Activated CD8-positive, alpha-beta memory T cell treated with anti-CD3 and anti-CD28 coated beads, Interleukin-2, amount 10 ng/mL, durations not matched to agents 7 days and 5 days (primary cell): ENCODE data around the gene OTUD7B. TPM values are rescaled to one million over a fixed set of nuclear protein-coding genes. Genes with fewer than 3 reads are reported as not detected.

Source experiments
- ATAC-seq: fragments of 150-1000 bp; cut with Tn5 transposase; one replicate; pipeline ENCODE4 v1.10.0; 2021; ENCODE audit warnings: moderate library complexity
- CTCF ChIA-PET: fragments of 350-600 bp; sonication (Branson Sonifier 250); formaldehyde crosslinking; loops from one replicate; lab custom pipeline; 2021; ENCODE audit warnings: antibody characterized with exemption; lab: Charles Lee
- DNase-seq: peaks from one replicate; pipeline ENCODE4 v3.0.0-alpha.2; 2020
- H3K27ac Mint-ChIP-seq: one replicate; pipeline ENCODE4 v1.8.0; 2021; ENCODE audit warnings: mild to moderate bottlenecking, mixed read lengths
- H3K27me3 Mint-ChIP-seq: one replicate; pipeline ENCODE4 v1.8.0; 2021; ENCODE audit warnings: mixed read lengths
- H3K36me3 Mint-ChIP-seq: one replicate; pipeline ENCODE4 v1.8.0; 2021; ENCODE audit warnings: mild to moderate bottlenecking, mixed read lengths
- H3K4me1 Mint-ChIP-seq: one replicate; pipeline ENCODE4 v1.8.0; 2021; ENCODE audit warnings: mixed read lengths
- H3K4me3 Mint-ChIP-seq: one replicate; pipeline ENCODE4 v1.8.0; 2021; ENCODE audit warnings: mild to moderate bottlenecking, moderate library complexity, mixed read lengths
- H3K9me3 Mint-ChIP-seq: one replicate; pipeline ENCODE4 v1.8.0; 2022; ENCODE audit warnings: low read depth, mixed read lengths
- total RNA-seq, 2 experiments: library from RNA; stranded (reverse); gene quantifications; one replicate each; pipeline ENCODE4 v1.2.3, GENCODE V29; 2021

Gene OTUD7B
- total RNA-seq, 2 experiments from 2014 or later: 16.4 to 19.7 TPM

DNA sequence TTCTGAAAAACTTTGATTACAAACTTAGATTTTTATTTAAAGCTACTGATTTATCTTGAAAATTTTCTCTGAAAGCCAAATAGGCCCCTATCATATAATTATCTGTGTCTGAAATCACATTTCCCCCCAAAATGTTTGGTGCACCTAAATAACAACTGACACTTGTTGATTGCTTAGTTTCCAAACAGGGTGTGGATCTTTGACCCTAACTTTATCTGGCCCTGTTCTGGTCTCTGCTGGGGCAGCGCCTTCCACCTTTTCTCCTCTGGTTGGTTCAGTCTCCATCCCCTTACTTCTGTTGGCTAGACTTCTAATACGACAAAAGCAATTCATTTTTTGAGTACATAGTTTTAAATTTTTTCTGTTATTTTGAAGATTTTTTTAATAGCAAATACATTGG lies 10.2 kb upstream of the OTUD7B start:
- H3K27ac Mint-ChIP-seq: no peak overlapping the region
- peaks cover 13% of the 10 kb centered on the region for H3K27me3 Mint-ChIP-seq

DNA sequence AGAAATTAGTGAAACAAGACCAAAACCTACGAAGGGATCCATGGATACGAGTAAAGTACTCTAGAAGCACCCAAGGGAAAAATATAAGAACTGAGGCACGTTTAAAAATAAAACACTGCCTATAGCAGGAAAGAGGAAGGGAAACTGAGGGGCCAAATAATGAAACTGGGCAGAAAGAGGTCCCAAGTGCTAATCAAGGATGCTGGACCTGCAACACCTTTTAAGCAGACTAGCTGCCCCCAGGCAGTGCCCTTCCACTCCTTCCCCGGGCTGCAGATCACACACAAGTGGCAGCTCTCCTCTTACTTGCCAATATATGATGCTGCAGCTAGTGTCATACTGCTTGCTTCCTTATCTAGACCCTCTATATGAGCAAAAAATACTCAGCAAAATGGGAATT lies 7.6 kb upstream of the OTUD7B start:
- H3K4me3 Mint-ChIP-seq: no peak overlapping the region
- no peak overlapping the region for H3K27ac Mint-ChIP-seq
- H3K9me3 Mint-ChIP-seq: no peaks in the 10 kb centered on the region
- H3K27me3 Mint-ChIP-seq: peaks cover 4% of the 10 kb centered on the region
- no peak for DNase-seq
- no peaks in the 10 kb centered on the region for H3K36me3 Mint-ChIP-seq
- CTCF ChIA-PET: interaction anchor here (1.2 to 1.3 kb wide), 2 partner anchors 8 to 169 kb away, joined by 3 to 5 read pairs; partner anchors contain the start of gene OTUD7B
- ATAC-seq: no peak
- peaks cover 5% of the 10 kb centered on the region for H3K4me1 Mint-ChIP-seq

More for the DNA sequence above, 10.2 kb upstream of the OTUD7B start:
- Mint-ChIP-seq H3K4me3 (no peak overlapping the region), H3K4me1 (peaks cover 3% of the 10 kb centered on the region), H3K9me3 (no peaks in the 10 kb centered on the region), H3K36me3 (no peaks in the 10 kb centered on the region)
- ATAC-seq (no peak), DNase-seq (no peak)
- CTCF ChIA-PET: no interaction called here

DNA sequence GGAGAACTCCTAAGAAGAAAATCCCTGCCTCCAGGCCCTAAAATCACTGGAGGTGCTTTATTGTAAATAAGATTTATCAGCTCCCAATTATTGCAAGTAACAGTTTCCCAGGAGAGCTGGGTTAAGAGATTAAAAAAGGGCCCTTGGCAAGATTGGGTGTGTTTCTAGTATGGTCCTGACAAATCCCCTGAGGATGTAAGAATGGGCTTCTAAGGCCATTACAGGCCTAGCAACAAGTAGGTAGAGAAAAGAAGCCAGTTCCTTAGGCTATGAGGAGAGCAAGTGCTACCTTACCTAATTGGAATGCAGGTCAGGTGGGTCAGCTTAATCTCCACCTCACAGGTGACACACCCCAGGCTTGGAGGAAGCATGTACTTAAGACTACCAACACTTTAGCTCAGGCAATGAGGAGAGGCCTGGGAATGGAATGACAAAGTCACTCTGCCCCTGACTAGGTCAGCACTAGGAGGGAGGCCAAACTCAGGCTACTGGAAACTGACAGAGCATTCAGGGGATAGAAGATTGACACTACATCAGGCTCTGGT lies 6.8 kb upstream of the OTUD7B start:
- Mint-ChIP-seq H3K4me1 (peaks cover 8% of the 10 kb centered on the region), H3K9me3 (no peaks in the 10 kb centered on the region), H3K4me3 (no peak overlapping the region), H3K27me3 (peaks cover 3% of the 10 kb centered on the region), H3K36me3 (no peaks in the 10 kb centered on the region), H3K27ac (no peak overlapping the region)
- CTCF ChIA-PET: interaction anchor here (1.2 kb wide), 1 partner anchor 170 kb away, joined by 5 read pairs; no protein-coding TSS in a partner anchor
- DNase-seq: no peak
- ATAC-seq: no peak

DNA sequence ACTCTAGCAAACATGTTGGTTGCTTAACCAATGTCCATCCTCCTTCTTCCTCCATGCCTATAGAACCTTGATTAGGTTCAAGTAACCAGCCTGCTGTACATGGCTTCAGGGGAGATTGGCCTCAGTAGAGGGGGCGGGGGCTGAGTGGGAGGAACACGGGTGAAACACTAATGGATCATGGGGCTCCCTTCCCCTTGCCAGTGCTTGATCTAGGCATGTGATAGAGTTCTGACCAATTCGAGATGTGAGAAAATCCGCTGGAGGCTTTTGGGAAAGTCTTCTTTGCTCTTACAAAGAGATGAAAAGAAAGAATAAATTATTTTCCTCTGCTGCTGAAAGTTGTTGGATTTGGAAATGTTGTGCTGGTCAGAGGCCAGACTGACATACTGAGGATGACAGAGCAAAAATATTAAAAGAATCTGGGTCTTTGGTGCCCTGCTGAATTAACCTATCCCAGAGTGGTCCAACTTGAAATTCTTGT lies 5.2 kb upstream of the OTUD7B start:
- CTCF ChIA-PET: no interaction called here
- Mint-ChIP-seq H3K27ac (no peak overlapping the region), H3K9me3 (no peaks in the 10 kb centered on the region), H3K36me3 (no peaks in the 10 kb centered on the region), H3K4me3 (no peak overlapping the region), H3K27me3 (peaks cover 3% of the 10 kb centered on the region), H3K4me1 (peaks cover 12% of the 10 kb centered on the region)
- ATAC-seq: no peak
- DNase-seq: no peak

GRCh38 chr1:150012611-150013010 lies 2.1 kb upstream of the OTUD7B start:
- no peaks in the 10 kb centered on the region for H3K36me3 Mint-ChIP-seq
- CTCF ChIA-PET: interaction anchor here (0.9 to 4.2 kb wide), 5 partner anchors 14 to 174 kb away, joined by 3 to 16 read pairs (median 3); no protein-coding TSS in a partner anchor
- peaks cover 25% of the 10 kb centered on the region for H3K4me1 Mint-ChIP-seq
- no peak overlapping the region for H3K4me3 Mint-ChIP-seq
- H3K27me3 Mint-ChIP-seq: peaks cover 3% of the 10 kb centered on the region
- H3K9me3 Mint-ChIP-seq: no peaks in the 10 kb centered on the region
- ATAC-seq (no peak), DNase-seq (no peak)
- no peak overlapping the region for H3K27ac Mint-ChIP-seq

DNA sequence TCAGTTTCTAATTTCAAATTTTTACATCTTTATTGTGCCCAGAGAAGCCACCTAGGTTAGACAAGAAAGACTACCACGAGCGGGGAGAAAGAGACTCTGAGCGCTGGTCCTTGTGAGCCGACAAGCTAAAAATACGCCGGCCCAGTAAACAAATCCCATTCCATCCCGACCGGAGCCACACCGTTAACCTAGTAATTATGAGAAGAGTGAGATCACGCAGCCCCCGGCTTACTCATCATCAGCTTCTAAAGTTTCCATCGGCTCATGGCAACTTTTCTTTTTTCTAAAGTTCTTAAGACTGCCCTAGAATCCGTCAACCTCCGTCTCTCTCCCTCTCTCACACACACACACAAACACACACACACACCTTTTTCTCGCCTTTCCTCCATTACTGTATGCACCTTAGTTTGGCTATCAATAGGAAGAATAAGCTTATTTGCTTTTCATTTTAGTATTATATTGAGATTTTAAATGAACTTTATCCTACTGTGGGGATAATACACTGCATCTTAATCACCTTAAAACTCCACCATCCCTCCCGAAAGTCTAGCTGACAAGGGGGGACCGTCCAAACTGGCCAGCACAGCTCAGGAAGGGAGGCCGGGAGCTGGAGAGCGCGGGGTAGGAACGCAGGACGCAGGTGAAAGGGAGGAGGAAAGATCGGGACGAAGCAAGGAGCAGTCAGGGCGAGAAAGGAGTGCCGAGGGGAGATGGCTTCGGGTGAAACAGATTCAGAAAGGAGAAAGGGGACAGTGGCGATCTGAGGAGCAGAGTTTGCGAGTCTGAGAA lies 728 bp downstream of the OTUD7B start:
- CTCF ChIA-PET: interaction anchor here (0.6 to 4.2 kb wide), 15 partner anchors 9 to 177 kb away, joined by 3 to 16 read pairs (median 3); partner anchors contain the start of genes PLEKHO1 and VPS45
- Mint-ChIP-seq H3K27ac (peak overlapping the region; percentile 92), H3K36me3 (peaks cover 6% of the 10 kb centered on the region), H3K9me3 (no peaks in the 10 kb centered on the region), H3K4me3 (peak overlapping the region; percentile 99), H3K27me3 (no peaks in the 10 kb centered on the region), H3K4me1 (peaks cover 32% of the 10 kb centered on the region)
- DNase-seq (peak; percentile 70), ATAC-seq (peak; percentile 57)

DNA sequence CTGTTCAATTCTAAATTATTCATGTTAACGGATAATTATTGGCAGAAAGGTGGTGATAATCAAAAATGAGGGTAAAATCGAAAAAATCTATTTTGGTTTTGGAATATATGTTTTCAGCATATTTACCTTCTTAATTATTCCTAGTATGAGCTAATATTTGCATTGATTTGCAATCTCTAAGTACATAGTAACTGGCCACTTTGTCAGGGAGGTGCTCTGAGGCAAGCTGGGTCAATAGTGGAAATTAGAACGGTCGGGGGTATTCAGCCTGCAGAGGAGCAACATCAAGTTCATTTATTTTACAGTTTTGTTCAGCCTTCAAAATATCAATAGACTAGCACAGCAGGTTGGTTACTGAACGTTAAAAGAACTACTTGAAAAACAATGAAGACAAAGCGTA lies 1.8 kb downstream of the OTUD7B start:
- CTCF ChIA-PET: interaction anchor here (2.4 kb wide), 1 partner anchor 179 kb away, joined by 7 read pairs; no protein-coding TSS in a partner anchor
- DNase-seq (no peak), ATAC-seq (no peak)
- Mint-ChIP-seq H3K27me3 (no peaks in the 10 kb centered on the region), H3K4me3 (no peak overlapping the region), H3K27ac (no peak overlapping the region), H3K9me3 (no peaks in the 10 kb centered on the region), H3K36me3 (peaks cover 11% of the 10 kb centered on the region), H3K4me1 (peaks cover 32% of the 10 kb centered on the region)

- Mint-ChIP-seq H3K4me3 (no peak overlapping the region), H3K27ac (no peak overlapping the region), H3K36me3 (peaks cover 19% of the 10 kb centered on the region), H3K9me3 (no peaks in the 10 kb centered on the region), H3K4me1 (peaks cover 28% of the 10 kb centered on the region), H3K27me3 (no peaks in the 10 kb centered on the region)
- DNase-seq: no peak
- ATAC-seq: no peak
- CTCF ChIA-PET: interaction anchor here (2.4 kb wide), 1 partner anchor 180 kb away, joined by 7 read pairs; no protein-coding TSS in a partner anchor
These were observed 3.6 kb downstream of the OTUD7B start for GRCh38 chr1:150006881-150007421.

DNA sequence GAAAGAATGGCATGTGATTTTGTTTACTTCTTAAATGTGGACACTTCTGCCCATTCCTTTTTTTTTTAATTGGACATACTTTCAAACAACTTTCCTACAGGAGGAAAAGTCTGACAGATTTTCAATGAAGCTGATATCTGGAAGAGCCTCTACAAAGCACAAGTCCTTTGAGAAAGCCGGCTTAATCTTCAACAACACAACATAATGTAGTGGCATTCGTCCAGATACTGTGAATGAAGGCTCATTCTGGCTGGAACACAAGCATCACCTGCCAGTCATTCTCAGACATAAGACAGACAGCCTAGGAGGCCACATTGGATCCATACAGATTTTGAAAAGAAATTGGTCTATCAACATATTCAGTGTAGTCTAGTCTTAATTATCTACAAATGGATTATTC lies 4.9 kb downstream of the OTUD7B start:
- Mint-ChIP-seq H3K9me3 (no peaks in the 10 kb centered on the region), H3K36me3 (peaks cover 24% of the 10 kb centered on the region), H3K27me3 (no peaks in the 10 kb centered on the region), H3K4me1 (peaks cover 31% of the 10 kb centered on the region), H3K27ac (no peak overlapping the region), H3K4me3 (no peak overlapping the region)
- CTCF ChIA-PET: interaction anchor here (1.0 to 1.3 kb wide), 2 partner anchors 44 to 45 kb away, joined by 3 to 4 read pairs; no protein-coding TSS in a partner anchor
- DNase-seq (no peak), ATAC-seq (no peak)

GRCh38 chr1:150003801-150004200 lies 6.7 kb downstream of the OTUD7B start:
- peaks cover 23% of the 10 kb centered on the region for H3K4me1 Mint-ChIP-seq
- H3K4me3 Mint-ChIP-seq: no peak overlapping the region
- no peaks in the 10 kb centered on the region for H3K27me3 Mint-ChIP-seq
- no peaks in the 10 kb centered on the region for H3K9me3 Mint-ChIP-seq
- ATAC-seq: no peak
- H3K27ac Mint-ChIP-seq: no peak overlapping the region
- DNase-seq: no peak
- H3K36me3 Mint-ChIP-seq: peaks cover 34% of the 10 kb centered on the region
- CTCF ChIA-PET: interaction anchor here (1.0 kb wide), 1 partner anchor 42 kb away, joined by 3 read pairs; no protein-coding TSS in a partner anchor

- ATAC-seq (no peak), DNase-seq (no peak)
- no peak overlapping the region for H3K27ac Mint-ChIP-seq
- H3K4me1 Mint-ChIP-seq: peaks cover 28% of the 10 kb centered on the region
- H3K36me3 Mint-ChIP-seq: peaks cover 36% of the 10 kb centered on the region
- H3K4me3 Mint-ChIP-seq: no peak overlapping the region
- CTCF ChIA-PET: interaction anchor here (1.9 kb wide), 1 partner anchor 163 kb away, joined by 4 read pairs; no protein-coding TSS in a partner anchor
- no peaks in the 10 kb centered on the region for H3K9me3 Mint-ChIP-seq
- H3K27me3 Mint-ChIP-seq: no peaks in the 10 kb centered on the region
These were observed 8.3 kb downstream of the OTUD7B start for GRCh38 chr1:150002217-150002616.

GRCh38 chr1:150001415-150001814 lies 9.1 kb downstream of the OTUD7B start:
- CTCF ChIA-PET: interaction anchor here (1.9 kb wide), 1 partner anchor 164 kb away, joined by 4 read pairs; no protein-coding TSS in a partner anchor
- no peak for ATAC-seq
- DNase-seq: no peak
- Mint-ChIP-seq H3K27ac (no peak overlapping the region), H3K9me3 (no peaks in the 10 kb centered on the region), H3K4me3 (no peak overlapping the region), H3K27me3 (no peaks in the 10 kb centered on the region), H3K4me1 (peaks cover 29% of the 10 kb centered on the region), H3K36me3 (peaks cover 34% of the 10 kb centered on the region)
